Stimulated activated CD4-positive, alpha-beta T cell treated with anti-CD3 and anti-CD28 coated beads, Interleukin-15, amount 100 ng/mL, for 1 hour (primary cell): Measurements from ENCODE around the gene AREG.
"Not testable (repeated sequence)": the region's sequence is repeated elsewhere in the genome, so short reads cannot be mapped to it uniquely, and the experiment has no call there.

ENCODE experiments used
- DNase-seq, 2 donors: peaks; one replicate each; pipeline ENCODE4 v3.0.0-alpha.2; 2020; ENCODE audit warnings: low read depth in 1 of 2, low spot score in 1 of 2

AREG gene, protein sequence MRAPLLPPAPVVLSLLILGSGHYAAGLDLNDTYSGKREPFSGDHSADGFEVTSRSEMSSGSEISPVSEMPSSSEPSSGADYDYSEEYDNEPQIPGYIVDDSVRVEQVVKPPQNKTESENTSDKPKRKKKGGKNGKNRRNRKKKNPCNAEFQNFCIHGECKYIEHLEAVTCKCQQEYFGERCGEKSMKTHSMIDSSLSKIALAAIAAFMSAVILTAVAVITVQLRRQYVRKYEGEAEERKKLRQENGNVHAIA

DNA sequence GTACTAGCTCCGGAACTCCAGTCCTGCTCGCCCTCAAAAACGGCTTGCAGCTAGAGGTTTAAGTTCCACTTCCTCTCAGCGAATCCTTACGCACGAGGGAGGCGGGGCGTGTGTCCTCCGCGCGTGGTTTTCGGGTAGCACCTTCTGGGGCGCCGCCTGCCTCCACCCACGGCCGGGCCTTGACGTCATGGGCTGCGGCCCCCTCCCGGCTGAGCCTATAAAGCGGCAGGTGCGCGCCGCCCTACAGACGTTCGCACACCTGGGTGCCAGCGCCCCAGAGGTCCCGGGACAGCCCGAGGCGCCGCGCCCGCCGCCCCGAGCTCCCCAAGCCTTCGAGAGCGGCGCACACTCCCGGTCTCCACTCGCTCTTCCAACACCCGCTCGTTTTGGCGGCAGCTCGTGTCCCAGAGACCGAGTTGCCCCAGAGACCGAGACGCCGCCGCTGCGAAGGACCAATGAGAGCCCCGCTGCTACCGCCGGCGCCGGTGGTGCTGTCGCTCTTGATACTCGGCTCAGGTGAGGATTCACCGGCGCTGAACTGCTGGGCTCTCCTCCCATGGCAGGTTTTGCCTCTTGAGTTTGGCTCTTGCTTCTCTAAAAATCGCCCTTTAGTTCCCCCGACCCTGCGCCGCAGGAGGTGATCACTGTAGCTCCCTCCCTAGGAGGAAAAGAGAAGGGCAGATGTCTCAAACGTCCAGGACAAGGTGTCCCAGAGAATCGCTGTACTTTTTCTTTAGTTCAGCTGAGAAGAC lies at the start of gene AREG:
Gene AREG (plus strand): TSS at position 246 of the 752 bp plus-strand sequence. CDS start 210 bp downstream, at position 456.
- peak; percentile 74 to 80 for DNase-seq

DNA sequence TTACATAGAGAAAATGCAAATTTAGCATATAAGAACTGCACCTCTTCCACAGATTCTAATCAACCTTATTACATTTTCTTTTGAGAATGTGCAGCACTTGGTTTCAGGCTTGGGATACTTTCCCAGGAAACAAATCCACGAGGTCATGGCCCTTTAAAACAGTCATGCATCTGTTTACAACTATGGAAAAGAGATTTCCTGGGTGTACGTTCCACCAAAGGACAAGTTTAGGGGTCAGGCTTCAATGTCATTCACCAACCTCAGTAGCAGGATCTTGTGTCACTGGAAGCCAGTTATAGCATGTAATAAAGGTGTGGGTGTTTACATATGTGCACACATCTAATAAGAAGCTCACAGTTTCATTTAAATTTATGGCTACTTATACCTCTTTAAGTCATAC lies 49.3 kb upstream of the AREG start:
- no peak for DNase-seq

DNA sequence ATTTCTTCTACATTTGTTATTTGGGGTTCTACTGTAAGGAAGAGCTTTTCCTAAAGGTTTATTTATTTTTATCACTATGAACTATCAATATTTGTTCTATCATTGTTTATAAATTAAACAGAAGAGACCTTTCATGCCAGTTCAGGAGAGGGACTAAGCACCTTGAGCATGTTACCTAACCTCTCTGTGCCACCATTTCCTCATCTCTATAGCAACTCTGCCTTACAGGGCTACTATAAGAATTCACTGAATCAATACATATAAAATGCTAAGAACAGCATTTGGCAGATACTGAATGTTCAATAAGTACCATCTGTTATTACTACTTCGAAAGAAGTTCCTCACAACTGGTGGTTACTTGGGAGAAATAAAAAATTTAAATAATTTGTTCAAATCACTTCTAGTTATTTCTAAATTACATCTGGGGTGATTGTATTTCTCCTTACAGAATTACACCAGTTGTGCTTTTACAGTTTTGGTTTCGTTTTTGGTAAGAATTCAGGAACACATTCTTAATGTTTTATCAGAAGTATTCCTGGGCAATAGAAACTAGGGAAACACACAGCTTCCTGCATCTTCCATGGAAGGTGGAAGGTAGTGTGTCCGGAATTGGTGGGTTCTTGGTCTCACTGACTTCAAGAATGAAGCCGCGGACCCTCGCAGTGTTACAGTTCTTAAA lies 47.0 kb upstream of the AREG start:
- DNase-seq = no peak

DNA sequence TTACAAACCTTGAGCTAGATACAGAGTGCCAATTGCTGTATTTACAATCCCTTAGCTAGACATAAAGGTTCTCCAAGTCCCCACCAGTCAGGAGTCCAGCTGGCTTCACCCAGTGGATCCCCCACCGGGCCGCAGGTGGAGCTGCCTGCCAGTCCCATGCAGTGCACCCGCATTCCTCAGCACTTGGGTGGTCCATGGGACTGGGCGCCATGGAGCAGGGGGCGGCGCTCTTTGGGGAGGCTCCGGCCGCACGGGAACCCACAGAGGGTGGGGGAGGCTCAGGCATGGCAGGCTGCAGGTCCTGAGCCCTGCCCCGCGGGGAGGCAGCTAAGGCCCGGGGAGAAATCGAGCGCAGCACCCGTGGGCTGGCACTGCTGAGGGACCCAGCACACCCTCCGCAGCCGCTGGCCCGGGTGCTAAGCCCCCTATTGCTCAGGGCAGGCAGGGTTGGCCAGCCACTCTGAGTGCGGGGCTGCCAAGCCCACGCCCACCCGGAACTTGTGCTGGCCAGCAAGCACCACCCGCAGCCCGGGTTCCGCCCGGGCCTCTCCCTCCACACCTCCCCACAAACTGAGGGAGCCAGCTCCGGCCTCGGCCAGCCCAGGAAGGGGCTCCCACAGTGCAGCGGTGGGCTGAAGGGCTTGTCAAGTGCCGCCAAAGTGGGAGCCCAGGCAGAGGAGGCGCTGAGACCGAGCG lies 45.9 kb upstream of the AREG start:
- DNase-seq = not testable (repeated sequence)

DNA sequence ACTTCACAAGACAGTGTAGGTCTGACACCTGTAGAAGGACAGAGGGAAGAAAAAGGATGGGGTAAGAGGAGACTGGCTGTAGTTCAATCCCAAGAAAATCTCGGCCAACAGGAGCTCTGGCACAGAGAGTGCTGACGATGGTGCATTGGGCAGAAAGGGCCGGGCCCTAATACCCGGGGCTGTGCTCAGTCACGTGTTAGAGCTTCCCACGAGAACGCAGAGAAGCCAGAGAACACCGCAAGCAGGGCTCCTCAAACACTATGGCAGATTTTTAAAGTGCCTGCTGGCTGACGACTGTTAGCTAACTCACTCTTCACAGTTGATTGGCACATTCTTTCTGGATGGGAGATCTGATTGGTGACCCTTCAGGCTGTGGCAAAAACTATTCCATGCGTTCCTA lies 44.5 kb upstream of the AREG start:
- no peak for DNase-seq

DNA sequence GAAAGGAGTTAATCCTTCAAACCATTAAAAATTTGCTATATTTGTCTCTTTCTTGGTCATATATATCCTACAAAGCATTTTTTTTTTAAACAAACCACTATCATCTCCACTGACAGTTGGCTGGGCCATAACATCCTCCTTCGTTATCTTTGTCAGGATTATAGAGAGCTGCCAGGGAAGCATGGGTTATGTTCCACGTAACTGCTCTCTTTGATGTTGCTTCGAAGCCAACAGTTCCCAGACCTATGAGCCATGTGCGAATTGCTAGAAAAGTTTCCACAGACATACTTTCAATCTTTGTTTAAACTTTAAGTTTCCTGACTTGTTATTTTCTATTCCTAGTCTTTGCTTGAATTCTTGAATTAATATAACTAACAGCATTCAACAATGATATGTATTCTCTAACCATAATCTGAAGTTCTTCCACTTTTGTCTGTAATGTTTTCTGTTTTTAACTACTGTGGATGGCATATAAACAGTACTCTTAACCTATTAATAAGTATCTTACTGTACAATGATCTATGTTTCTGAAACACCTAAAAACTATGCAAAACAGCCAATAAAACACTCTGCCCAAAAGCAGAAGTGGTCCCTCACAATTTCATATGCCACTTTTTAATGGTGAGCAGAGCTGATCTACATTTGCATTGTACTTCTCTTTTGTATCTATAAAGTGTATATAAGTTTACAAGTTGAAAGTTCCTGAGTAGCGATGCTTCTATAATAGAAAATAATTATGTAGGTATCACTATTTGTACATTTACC lies 42.1 kb upstream of the AREG start:
- DNase-seq = no peak

DNA sequence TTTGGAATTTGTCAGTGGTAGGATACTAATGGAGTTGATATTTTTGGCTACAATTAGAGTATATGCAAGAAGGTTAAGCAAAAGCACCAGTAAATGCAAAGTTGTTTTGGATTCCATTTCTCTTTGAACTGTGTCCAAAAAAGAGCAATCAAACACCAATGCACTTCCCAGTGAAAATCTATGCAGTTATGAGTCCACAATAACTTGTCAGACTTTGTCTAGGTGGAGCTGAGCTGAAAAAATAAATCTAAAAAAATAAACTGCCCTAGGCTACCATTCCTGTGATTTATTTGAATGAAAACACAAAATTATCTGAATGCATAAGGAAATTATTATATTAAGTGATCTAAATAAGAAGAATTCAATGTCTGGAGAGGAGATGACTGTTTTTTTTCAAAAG lies 37.0 kb upstream of the AREG start:
- no peak for DNase-seq

DNA sequence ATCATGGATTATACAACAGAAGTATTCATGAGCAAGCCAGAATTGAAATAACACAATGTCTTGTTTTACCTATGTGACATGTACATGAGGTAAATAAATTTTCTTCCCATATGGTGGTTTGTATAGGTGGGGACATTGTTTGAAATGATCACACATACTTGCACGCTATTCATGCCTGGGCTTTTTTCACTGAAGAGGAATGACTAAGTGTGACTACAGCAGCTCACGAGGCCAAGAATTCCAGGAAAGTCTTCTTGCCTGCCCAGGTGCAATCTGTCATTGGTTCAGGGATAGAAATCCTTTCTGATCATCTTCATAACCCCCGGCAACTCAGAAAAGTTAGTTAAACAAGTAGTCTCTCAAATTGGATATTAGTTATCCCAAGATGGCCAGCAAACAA lies 36.3 kb upstream of the AREG start:
- no peak for DNase-seq

DNA sequence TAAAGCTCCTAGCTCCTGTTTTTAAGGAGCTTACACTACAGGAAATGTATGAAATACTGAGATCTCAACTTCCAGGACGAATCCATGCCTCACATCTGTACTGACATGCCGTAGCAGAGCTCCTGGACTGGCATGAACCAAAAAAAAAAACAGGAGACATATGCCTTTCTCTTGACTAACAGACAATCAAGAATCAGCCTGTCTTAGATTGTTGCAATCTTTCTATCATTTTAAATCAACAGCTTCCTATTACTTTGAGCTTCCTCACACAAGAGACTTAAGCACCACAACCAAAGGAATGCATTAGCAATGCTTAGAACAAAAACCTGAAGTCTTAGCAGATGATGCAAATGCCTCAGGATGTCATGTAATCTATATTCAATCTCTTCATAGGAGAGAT lies 34.7 kb upstream of the AREG start:
- DNase-seq = no peak

DNA sequence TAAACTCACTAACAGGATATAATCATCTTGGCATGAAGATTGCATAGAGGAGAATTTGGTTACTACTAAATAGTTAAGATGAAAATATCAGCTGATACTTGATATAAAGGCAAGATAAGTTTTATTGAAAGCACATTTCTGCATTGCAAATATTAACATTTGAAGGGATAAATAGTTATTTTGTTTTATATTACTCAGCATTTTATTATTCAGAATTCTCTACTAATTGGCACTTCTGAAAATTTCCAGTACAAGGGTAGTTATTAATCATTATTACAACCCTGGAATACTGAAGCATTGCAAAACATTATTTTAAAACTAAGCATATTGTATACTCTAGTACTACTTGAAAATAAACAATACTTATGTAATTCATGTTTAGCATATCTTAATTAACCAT lies 32.7 kb upstream of the AREG start:
- no peak for DNase-seq

DNA sequence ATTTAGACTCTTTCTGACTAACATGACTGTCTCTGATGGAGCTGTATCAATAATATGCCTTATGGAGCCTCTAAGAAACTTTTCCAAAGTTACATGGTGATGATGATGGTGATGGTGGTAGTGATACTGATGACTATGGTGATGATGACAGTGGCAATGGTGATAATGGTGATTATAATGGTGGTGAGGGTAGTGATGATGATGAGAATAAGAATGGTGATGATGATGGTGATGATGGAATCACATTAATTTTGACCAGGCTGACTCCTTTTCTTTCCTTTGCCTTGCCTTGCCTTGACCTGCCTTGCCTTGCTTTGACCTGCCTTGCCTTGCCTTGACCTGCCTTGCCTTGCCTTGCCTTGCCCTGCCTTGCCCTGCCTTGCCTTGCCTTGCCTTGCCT lies 31.7 kb upstream of the AREG start:
- no peak for DNase-seq

DNA sequence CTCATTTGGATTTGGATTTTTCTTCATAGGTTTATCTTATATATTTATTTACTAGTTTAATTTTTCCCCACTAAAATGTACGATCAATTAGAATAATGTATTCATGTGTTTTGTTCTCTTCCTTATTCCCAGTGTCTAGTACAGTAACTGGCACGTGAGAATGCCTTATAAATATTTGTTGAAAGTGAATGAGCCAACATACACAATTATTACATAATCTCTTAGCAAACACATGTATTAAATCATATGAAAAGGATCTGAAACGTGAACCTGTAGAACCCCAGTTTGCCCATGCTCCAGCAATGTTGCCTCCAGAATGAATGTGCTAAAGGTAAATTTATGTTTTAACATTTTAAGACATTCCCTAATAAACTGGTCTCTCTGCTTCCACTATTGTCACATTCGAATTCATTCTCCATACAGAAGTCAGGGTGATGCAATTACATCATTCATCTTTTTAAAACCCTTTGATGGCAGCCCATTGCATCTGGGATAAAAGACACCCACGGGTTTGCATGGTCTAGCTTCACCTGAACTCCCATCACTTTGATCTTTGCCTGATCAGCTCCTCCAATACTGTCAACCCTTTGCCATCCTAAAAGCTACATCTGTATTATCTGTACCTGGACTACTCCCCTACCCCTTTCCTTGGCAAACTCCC lies 30.7 kb upstream of the AREG start:
- DNase-seq = no peak

DNA sequence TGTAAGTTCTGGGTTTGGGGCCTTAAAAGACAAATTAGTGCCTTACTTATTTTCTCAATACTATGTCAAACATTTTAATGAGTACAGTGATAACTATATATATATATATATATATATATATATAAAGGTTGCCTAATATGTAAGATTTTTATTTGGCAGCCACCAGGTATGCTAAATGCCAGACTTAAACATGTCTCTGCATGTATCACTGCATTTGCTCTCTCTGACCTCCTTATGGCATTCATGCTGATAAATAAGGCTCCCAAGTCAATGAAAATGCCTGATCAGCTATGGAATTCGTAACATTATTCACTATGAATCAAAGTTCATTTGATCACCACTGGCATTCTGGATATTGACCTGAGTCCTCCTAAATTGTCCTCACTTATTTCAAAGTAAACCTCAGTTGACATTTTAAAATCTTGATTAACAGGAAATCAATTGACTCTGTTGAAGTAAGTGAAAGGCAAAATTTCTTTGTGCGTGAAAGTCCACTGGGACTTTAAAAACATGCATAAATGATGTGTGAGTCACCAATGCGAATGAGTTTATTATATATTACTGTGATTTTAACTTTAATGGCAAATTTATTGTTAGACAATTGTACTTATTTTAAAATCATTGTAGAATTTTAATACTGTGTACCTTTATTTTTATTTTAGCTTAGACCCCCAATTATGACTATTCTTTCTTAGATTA lies 29.2 kb upstream of the AREG start:
- DNase-seq = no peak

DNA sequence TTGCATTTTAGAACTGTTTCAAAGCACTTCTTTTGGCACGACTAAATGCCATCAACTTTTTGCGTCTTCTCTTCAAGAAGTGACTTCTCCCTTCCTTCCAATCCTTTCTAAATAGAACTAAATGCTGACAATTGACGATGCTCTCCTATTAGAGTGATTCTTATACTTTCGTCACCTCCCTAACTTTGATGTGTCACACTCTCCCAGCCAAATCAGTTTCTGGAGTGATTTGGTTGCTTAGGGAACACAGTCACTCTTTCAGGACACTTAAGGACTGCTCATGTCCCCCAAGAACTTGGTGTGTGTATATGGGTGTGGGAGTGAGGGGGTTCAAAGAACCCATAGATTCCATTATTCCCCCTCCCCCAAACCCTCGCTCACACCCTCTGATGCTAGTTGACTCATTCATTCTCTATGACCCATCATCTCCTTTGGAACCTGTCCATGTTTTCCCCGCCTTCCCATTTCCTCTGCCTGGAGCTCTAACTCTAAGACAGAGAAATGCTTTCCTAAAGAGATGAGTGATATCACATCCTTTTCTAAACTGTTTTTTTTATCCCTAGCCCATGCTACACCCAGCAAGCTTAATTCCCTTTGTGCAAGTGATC lies 26.8 kb upstream of the AREG start:
- no peak for DNase-seq

DNA sequence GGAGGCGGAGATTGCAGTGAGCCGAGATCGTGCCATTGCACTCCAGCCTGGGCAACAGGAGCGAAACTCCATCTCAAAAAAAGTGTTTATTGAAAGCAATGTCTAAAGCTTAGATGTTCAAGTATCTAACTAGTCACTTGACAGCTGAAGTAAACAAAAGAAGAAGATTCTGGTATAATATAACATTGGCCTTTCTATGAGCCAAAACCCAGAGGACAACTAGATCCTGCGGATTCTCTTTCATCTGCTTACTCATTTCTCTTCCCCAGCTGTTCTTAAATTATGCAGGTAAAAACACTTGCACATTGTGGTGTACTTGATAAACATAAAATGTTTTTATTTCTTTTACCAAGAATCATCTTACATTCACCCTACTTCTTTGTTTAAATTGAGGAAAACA lies 24.1 kb upstream of the AREG start:
- DNase-seq = no peak

DNA sequence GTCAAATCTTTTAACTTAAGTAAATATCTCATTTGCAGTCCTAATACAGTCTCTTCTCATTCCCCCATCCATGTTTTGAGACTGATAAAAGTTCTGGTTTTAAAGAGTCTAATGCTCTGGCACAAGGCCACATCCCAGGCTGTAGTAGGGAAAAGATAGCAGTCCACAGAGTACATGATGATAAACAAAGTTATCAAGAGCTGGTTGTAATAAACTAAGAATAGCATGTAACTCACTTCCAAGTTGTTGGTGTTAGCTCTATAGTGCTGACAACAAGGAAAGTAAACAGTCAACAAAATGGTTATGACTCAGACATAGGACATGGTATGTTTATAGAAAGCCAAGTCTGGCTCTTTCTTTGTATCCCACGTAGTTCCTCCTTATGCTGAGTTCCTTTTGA lies 21.8 kb upstream of the AREG start:
- DNase-seq = no peak

DNA sequence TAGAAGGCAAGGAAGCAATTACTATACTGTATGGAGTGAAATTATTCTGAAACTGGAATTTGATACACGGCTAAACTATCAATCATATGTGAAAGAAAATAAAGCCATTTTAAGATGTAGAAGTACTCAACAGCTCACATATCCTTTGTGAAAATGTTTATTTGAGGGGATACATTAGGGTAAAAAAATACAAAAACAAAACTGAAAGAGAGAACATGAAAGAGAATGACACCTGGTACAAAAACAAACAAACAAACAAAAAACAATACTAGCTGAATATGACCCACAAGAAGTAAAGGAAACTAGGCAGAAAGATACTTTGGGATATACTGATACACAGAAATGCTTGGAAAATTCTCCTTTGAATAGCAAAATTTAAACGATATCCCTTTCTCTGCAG lies 20.8 kb upstream of the AREG start:
- no peak for DNase-seq

DNA sequence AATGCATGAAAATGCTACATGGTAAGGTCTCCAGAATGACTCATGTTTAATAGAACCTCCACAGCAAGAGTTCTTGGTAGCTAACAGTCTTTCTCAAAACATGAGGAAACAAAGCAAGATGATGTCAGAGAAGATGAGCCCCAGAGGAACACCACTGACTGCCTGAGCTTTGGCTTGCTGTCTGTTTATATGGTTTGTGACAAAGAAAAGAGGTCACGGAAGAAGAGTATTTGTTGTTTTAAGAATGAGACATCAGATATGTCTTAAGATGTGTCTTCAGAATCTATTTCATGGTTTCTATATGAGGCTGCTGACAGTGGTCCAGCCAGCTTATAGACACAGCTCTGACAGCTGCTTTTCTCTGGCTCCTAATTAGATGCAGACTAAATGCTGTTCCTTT lies 18.8 kb upstream of the AREG start:
- DNase-seq = no peak

DNA sequence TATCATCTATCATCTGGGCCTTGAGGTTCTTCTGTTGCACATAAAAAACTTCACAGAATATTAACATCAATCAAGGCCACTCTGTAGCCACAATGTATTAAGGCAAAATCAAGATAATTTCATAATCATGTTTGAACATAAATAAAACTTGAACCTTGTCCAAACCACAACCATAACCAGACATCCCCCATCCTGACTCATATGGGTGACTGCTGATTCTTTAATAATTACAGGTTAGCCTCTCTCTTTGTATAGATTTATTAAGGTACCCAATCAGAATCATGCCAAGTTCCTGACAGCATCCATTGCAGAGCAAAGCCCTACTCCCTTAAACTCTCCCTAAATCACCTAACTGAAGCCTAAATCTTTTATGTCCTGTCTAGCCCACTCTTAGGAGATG lies 16.7 kb upstream of the AREG start:
- no peak for DNase-seq
